Left ventricle myocardium superior (tissue), 1 donor: ENCODE data around the gene VAMP2. TPM values are rescaled to one million over a fixed set of nuclear protein-coding genes. Genes with fewer than 3 reads are reported as not detected.

Experiments
- ATAC-seq: fragments of 200-7000 bp; cut with Tn5 transposase; one replicate; pipeline ENCODE4 v1.9.1; 2020; ENCODE audit warnings: mild to moderate bottlenecking, moderate library complexity
- DNase-seq: peaks from one replicate; pipeline ENCODE4 v3.0.0-alpha.2; 2020
- intact Hi-C: fragments of 100-400 bp; cut with micrococcal nuclease; formaldehyde crosslinking; loops from one replicate; pipeline ENCODE4 v1.11.0; 2022
- total RNA-seq: library from RNA; stranded (reverse); fragmentation: NEBNext Ultra II Directional; extraction: Animal tissue kit (Norgen Biotek cat#: 25700); gene quantifications from one replicate; pipeline ENCODE4 v1.2.1, GENCODE V29; 2021
- donor health status: DM: no; HTN: yes; CAD: no; lungs with severe emphysema.

Gene VAMP2
- total RNA-seq, 1 donor from 2014 or later, result 62.3 TPM

- intact Hi-C loops, result no loop called here
- peak; percentile 5 for ATAC-seq
- DNase-seq, result peak; percentile 94
These were observed 4.3 kb downstream of the VAMP2 start for GRCh38 chr17:8158267-8159031.

- intact Hi-C loops, result no loop called here
- DNase-seq, result peak; percentile 100
- ATAC-seq, result peak; percentile 62
These were observed 6.3 kb downstream of the VAMP2 start for GRCh38 chr17:8156246-8156992.

DNA sequence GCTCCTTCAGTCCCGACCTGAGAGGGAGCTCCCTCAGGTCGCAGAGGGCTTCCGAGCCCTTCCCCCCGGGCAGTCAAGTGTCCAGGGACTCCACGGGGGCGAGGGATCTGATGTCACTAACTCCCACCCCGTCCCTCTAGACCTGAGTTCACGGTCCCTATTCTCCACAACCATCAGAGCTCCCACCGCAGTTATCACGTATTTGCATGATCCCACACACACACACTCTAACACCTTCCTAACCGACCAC is 6.8 kb downstream of the VAMP2 start:
- DNase-seq, result peak; percentile 54
- no peak for ATAC-seq
- intact Hi-C loops, result no loop called here

GRCh38 chr17:8155231-8155995 is 7.3 kb downstream of the VAMP2 start:
- DNase-seq (no peak), ATAC-seq (no peak)
- intact Hi-C loops, result no loop called here

DNA sequence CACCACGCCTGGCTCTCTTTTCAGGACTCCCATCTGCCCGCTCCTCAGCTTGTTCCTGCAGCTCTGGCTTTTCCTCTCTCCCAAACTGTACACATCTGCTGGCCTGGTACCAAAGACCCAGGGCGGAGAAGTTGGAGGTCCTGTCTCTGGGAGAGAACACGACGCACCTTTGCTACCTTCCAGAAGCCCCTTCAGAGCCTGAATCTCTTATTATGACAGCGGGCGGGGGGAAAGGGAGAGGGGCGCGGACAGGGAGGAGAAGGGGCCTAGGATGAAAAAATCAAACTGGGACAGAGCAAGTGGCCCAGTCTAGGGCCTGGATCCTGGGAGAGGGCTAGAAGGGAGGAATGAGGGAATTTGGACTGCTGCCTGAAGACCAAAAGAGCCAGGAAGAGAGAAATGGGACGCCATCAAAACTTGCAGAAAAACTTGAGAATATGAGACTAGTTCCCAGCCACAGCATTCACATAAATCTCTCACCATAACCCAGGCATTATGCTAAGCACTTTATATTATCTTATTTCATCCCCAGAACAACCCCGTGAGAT is 8.1 kb downstream of the VAMP2 start:
- ATAC-seq, result no peak
- intact Hi-C loops, result no loop called here

DNA sequence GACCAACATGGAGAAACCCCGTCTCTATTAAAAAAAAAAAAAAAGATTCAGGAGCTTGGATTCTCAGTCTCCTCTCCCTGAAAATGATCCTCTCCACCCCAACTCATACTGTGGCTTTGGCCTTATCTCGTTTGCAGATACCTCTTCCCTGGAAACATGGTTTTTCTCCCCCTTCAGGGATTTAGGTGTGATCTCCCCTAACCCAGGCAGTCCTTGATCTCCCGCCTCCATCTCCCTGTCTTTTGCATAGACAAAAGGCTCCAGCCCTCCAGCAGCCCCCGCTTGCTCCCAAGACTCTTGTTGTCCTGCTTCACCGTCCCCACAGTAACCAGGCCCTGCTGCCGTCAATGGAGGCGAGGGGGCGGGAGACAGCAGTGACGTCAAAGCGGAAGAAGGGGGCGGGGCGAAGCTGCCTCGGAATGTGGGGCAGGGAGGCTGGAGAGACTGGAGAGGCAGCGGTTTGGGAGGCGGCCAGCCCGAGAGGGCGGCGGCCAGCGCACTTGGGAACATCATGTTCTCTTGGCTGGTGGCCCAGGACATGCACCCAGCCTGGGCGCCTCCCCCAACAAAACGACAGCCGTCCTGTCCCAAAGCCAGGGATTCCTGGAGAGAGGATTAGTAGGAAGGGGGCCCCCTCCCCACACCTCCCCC is 8.7 kb downstream of the VAMP2 start:
- peak; percentile 100 for DNase-seq
- peak; percentile 55 for ATAC-seq
- intact Hi-C loops, result no loop called here

More for the DNA sequence above, 8.1 kb downstream of the VAMP2 start:
- no peak for DNase-seq

- ATAC-seq, result peak; percentile 5
- intact Hi-C loops, result no loop called here
- DNase-seq, result peak; percentile 73
These were observed 9.2 kb downstream of the VAMP2 start for GRCh38 chr17:8153525-8153956.

GRCh38 chr17:8153031-8153451 is 9.7 kb downstream of the VAMP2 start:
- DNase-seq, result peak; percentile 38
- no peak for ATAC-seq
- intact Hi-C loops, result no loop called here

GRCh38 chr17:8152112-8152775 is 10.5 kb downstream of the VAMP2 start, which contains the start of gene PER1:
TSS of gene PER1 (minus strand) at chr17:8152404. CDS start at chr17:8150706, 1,698 bp downstream.
- DNase-seq, result peak; percentile 99
- peak; percentile 58 for ATAC-seq
- intact Hi-C loops, result no loop called here

- ATAC-seq, result peak; percentile 44
- intact Hi-C loops, result no loop called here
- peak; percentile 97 for DNase-seq
These were observed 11.1 kb downstream of the VAMP2 start for GRCh38 chr17:8151641-8152111.

- DNase-seq (peak; percentile 96), ATAC-seq (peak; percentile 51)
- intact Hi-C loops, result no loop called here
These were observed 11.6 kb downstream of the VAMP2 start for GRCh38 chr17:8151120-8151640.

DNA sequence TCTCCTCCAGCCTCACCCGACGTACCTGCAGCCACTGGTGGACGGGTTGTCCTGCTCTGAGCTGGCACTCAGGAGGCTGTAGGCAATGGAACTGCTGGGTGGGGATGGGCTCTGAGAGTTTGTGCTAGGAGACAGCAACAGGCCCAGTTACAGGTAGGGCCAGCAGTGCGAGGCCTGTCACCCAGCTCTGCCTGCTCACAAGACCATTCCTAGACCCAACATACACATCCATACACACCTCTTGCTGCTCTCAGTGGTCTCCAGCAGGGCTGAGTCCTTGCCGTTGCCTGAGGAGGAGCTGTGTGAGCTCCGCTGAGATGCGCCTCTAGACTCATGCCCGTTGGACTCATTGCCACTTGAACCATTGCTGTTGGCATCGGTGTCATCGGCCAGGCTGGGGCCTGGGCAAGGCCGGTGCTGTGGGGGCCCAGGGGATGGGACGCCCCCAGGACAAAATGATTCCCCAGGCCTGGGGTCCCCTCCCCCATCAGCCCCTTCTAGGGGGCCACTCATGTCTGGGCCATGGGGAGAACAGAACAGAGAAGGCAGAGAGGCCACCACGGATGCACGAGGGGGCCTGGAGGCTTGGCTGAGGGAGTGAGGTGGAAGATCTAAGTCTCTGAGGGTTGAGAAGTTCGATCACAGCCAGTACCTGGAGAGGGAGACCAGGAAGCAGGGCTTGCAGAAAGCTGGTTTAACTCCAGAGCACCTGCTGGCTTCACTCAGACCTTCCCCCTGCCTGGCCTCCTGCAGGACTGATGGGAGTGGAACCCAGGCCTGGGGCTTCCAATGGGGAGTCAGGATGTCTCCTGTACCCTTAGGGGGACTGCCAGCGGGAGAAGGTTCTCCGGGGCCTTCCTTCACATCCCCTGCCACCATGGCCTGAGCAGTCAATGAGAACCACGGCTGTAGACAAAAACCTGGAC is 12.3 kb downstream of the VAMP2 start:
- intact Hi-C loops, result no loop called here
- ATAC-seq (no peak), DNase-seq (no peak)

DNA sequence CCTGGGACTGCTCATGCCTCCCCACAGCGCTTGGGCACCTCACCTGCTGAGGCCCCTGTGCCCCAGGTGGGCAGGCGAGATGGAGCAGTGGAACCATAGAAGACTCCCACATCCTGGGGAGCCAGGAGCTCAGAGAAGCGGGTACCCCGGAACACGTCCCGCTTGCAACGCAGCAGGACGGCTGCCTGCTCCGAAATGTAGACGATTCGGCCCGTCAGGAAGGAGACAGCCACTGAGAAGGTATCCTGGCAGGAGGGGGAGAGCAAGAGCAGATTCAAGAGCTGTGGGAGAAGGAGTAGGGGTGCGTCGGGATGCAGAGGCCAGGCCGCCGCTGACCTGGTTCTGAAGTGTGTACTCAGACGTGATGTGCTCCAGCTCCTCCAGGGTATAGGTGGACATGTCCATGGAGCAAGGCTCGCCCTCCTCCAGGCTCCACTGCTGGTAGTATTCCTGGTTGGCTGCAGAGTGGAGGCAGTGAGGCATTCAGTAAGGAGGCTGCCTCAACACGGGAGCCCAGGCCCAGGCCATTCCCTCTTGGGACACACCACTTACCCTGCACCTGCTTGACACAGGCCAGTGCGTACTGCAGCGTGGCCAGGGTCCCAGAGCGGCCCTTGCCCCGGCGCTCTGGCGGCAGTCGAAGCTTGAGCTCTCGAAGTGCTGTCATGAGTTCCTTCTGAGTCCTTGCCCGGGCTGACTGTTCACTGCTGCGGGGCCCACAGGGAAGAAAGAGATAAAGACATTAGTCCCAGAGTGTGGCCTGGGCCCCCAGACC is 13.1 kb downstream of the VAMP2 start:
- ATAC-seq (no peak), DNase-seq (no peak)
- intact Hi-C loops, result no loop called here

- ATAC-seq, result no peak
- intact Hi-C loops, result no loop called here
- no peak for DNase-seq
These were observed 14.2 kb downstream of the VAMP2 start for GRCh38 chr17:8148560-8148959.

DNA sequence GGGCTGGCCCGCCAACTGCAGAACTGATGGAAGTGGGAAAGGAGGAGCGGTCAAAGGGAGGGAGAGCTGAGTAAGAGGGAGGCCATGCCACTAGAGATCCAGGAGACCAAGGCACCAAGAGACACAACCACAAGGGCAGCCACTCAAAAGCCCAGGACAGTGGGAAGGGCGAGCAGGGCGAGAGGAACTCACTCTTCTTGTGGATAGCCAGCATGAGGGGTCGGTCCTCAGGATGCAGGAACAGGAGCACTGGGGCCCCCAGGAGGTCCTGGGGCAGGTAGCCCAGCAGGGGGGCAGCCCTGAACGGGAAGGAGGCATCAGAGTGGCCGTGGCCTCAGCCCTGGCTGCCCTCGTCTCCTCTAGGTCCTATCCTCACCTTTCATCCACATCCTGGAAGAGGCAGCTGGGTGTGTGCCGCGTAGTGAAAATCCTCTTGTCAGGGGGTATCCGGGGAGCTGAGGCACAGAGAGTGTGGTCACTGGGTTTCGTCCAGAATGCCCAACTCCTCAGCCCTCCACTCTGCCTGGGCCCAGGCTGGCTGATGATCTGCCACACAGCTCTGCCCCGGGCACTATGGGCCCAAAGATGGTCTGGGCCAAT is 14.8 kb downstream of the VAMP2 start:
- intact Hi-C loops, result no loop called here
- ATAC-seq (no peak), DNase-seq (no peak)

- no peak for DNase-seq
- ATAC-seq, result no peak
- intact Hi-C loops, result no loop called here
These were observed 15.5 kb downstream of the VAMP2 start for GRCh38 chr17:8147141-8147804.
